ENCODE data around the gene FAM47B. TPM values are rescaled to one million over a fixed set of nuclear protein-coding genes. Genes with fewer than 3 reads are reported as not detected.

FAM47B gene
- total and polyA plus RNA-seq, 8 donors = not detected

DNA sequence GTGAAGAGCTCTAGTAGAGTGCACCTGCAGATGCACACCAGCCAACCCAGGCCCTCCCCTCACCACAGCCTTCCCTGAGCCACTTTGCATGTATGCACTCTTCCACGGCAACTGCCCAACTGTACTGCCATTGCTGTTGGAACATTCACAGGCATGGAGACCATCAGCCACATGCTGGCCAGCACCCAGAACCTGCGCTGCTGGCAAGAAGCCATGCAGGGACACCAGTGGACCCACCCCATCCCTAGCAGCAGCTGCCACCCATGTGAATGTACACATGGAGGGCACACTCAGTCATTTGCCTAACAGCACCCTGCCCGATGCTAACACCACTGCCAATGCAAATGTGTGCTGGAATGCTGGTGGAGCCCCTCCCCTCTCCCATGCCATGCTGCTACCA lies 35.6 kb downstream of the FAM47B start:
- DNase-seq = peak in 1 of 4 donors; percentile 19
- intact Hi-C loops (cut with DNase I) = no loop called here
- Histone ChIP-seq H3K27me3 (no peaks in the 10 kb centered on the region), H3K4me1 (no peaks in the 10 kb centered on the region), H3K27ac (no peak overlapping the region), H3K9me3 (no peaks in the 10 kb centered on the region), H3K36me3 (no peaks in the 10 kb centered on the region), H3K4me3 (no peak overlapping the region)
- ATAC-seq = no peak
- TF ChIP-seq, protein P1, sequence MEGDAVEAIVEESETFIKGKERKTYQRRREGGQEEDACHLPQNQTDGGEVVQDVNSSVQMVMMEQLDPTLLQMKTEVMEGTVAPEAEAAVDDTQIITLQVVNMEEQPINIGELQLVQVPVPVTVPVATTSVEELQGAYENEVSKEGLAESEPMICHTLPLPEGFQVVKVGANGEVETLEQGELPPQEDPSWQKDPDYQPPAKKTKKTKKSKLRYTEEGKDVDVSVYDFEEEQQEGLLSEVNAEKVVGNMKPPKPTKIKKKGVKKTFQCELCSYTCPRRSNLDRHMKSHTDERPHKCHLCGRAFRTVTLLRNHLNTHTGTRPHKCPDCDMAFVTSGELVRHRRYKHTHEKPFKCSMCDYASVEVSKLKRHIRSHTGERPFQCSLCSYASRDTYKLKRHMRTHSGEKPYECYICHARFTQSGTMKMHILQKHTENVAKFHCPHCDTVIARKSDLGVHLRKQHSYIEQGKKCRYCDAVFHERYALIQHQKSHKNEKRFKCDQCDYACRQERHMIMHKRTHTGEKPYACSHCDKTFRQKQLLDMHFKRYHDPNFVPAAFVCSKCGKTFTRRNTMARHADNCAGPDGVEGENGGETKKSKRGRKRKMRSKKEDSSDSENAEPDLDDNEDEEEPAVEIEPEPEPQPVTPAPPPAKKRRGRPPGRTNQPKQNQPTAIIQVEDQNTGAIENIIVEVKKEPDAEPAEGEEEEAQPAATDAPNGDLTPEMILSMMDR (IDR thresholded peaks at IDR 0.05) = no peak

GRCh38 chrX:34987646-34988045 lies 45.0 kb downstream of the FAM47B start:
- ATAC-seq (no peak), DNase-seq (no peak)
- Histone ChIP-seq H3K4me3 (no peak overlapping the region), H3K36me3 (no peaks in the 10 kb centered on the region), H3K27me3 (no peaks in the 10 kb centered on the region), H3K9me3 (no peaks in the 10 kb centered on the region), H3K27ac (no peak overlapping the region), H3K4me1 (no peaks in the 10 kb centered on the region)
- TF ChIP-seq, protein P1 (IDR thresholded peaks at IDR 0.05) = no peak
- intact Hi-C loops (cut with DNase I) = no loop called here
